Neuronal stem cell (in vitro differentiated cells): Measurements from ENCODE around the gene MALL.
"Not testable (repeated sequence)": the region's sequence is repeated elsewhere in the genome, so short reads cannot be mapped to it uniquely, and the experiment has no call there.

Experiments
- DNase-seq: peaks from one replicate; pipeline ENCODE4 v3.0.0-alpha.2; 2013; ENCODE audit warnings: low spot score
- H2AFZ ChIP-seq: one replicate; pipeline ENCODE4 v1.6.1; 2013; ENCODE audit warnings: mild to moderate bottlenecking, low read length, inconsistent platforms
- H2AK5ac ChIP-seq: 2 replicates; pipeline ENCODE4 v1.6.1; 2013; ENCODE audit warnings: low read depth, mild to moderate bottlenecking, inconsistent platforms, low read length, moderate library complexity, mixed read lengths
- H2BK120ac ChIP-seq: 2 replicates; pipeline ENCODE4 v1.6.1; 2013; ENCODE audit warnings: low read depth, mild to moderate bottlenecking, inconsistent platforms, low read length, moderate library complexity, mixed read lengths
- H2BK12ac ChIP-seq: one replicate; pipeline ENCODE4 v1.6.1; 2013; ENCODE audit warnings: low read length, inconsistent platforms
- H2BK15ac ChIP-seq: 2 replicates; pipeline ENCODE4 v1.6.1; 2013; ENCODE audit warnings: mild to moderate bottlenecking, low read length, inconsistent platforms, mixed read lengths
- H2BK5ac ChIP-seq: one replicate; pipeline ENCODE4 v1.6.1; 2013; ENCODE audit warnings: inconsistent platforms, mild to moderate bottlenecking, low read length, moderate library complexity
- H3K14ac ChIP-seq: one replicate; pipeline ENCODE4 v1.6.1; 2013; ENCODE audit warnings: low read length, inconsistent platforms
- H3K18ac ChIP-seq: 2 replicates; pipeline ENCODE4 v1.6.1; 2013; ENCODE audit warnings: low read length, inconsistent platforms
- H3K23ac ChIP-seq: 2 replicates; pipeline ENCODE4 v1.6.1; 2013; ENCODE audit warnings: low read depth, mild to moderate bottlenecking, mixed read lengths, low read length, inconsistent platforms; ENCODE audit not compliant: poor library complexity
- H3K27ac ChIP-seq: replicated peaks from 3 replicates; pipeline ENCODE4 v1.5.1; 2013; ENCODE audit warnings: low read length, inconsistent platforms
- H3K27me3 ChIP-seq, 3 experiments: 2 replicates each; pipeline ENCODE4 v1.6.1; 2013; ENCODE audit warnings: low read length in 3 of 3, mild to moderate bottlenecking in 2 of 3, inconsistent platforms in 1 of 3, low read depth in 1 of 3, mixed read lengths in 1 of 3, moderate library complexity in 1 of 3; ENCODE audit not compliant: control insufficient read depth in 3 of 3, insufficient read depth in 3 of 3
- H3K36me3 ChIP-seq, 2 donors: replicated peaks in 1 of 2; 2 replicates each; pipeline ENCODE4 v1.6.1; 2013; ENCODE audit warnings: low read length in 2 of 2; ENCODE audit not compliant: control insufficient read depth in 2 of 2, insufficient read depth in 2 of 2
- H3K4ac ChIP-seq: 2 replicates; pipeline ENCODE4 v1.6.1; 2013; ENCODE audit warnings: inconsistent platforms, mild to moderate bottlenecking, low read length, moderate library complexity
- H3K4me1 ChIP-seq, 2 donors: 1 replicate in 1 of 2; 2 replicates in 1 of 2; pipeline ENCODE4 v1.6.1; 2013; ENCODE audit warnings: low read length in 2 of 2, low read depth in 1 of 2; ENCODE audit not compliant: control insufficient read depth in 2 of 2, insufficient read depth in 1 of 2
- H3K4me2 ChIP-seq: one replicate; pipeline ENCODE4 v1.6.1; 2013; ENCODE audit warnings: mild to moderate bottlenecking, low read length, inconsistent platforms; ENCODE audit not compliant: insufficient read depth, poor library complexity, severe bottlenecking
- H3K4me3 ChIP-seq, 2 donors: 2 replicates each; pipeline ENCODE4 v1.5.1; 2013; ENCODE audit warnings: low read length in 2 of 2, mild to moderate bottlenecking in 2 of 2, inconsistent platforms in 1 of 2, moderate library complexity in 1 of 2
- H3K79me1 ChIP-seq: one replicate; pipeline ENCODE4 v1.6.1; 2013; ENCODE audit warnings: low read depth, mild to moderate bottlenecking, inconsistent platforms, low read length, moderate library complexity
- H3K9ac ChIP-seq: one replicate; pipeline ENCODE4 v1.6.1; 2013; ENCODE audit warnings: mild to moderate bottlenecking, low read depth, low read length, inconsistent platforms; ENCODE audit not compliant: poor library complexity
- H3K9me3 ChIP-seq, 2 donors: replicated peaks in 1 of 2; 2 replicates each; pipeline versions ENCODE3 to v1.6.1; 2013; ENCODE audit warnings: low read length in 2 of 2, mild to moderate bottlenecking in 2 of 2, inconsistent platforms in 1 of 2, low read depth in 1 of 2, mixed read lengths in 1 of 2, moderate library complexity in 1 of 2; ENCODE audit not compliant: control insufficient read depth in 2 of 2, insufficient read depth in 1 of 2
- H4K8ac ChIP-seq: one replicate; pipeline ENCODE4 v1.6.1; 2013; ENCODE audit warnings: low read depth, mild to moderate bottlenecking, inconsistent platforms, low read length, moderate library complexity
- H4K91ac ChIP-seq: one replicate; pipeline ENCODE4 v1.6.1; 2013; ENCODE audit warnings: low read length, low read depth, mild to moderate bottlenecking, inconsistent platforms; ENCODE audit not compliant: poor library complexity
- WGBS, 2 donors: extraction: QIAGEN DNeasy Blood & Tissue Kit; methylation state at CpG; one replicate each; pipeline ENCODE4 v1.1.7; 2013; ENCODE audit warnings: missing lambda C conversion rate in 2 of 2, mixed read lengths in 1 of 2; ENCODE audit not compliant: insufficient read length in 2 of 2, insufficient replicate concordance in 1 of 2; ENCODE audit errors: extremely low coverage in 2 of 2; 5-methylcytosine and 5-hydroxymethylcytosine counted together

Gene MALL

DNA sequence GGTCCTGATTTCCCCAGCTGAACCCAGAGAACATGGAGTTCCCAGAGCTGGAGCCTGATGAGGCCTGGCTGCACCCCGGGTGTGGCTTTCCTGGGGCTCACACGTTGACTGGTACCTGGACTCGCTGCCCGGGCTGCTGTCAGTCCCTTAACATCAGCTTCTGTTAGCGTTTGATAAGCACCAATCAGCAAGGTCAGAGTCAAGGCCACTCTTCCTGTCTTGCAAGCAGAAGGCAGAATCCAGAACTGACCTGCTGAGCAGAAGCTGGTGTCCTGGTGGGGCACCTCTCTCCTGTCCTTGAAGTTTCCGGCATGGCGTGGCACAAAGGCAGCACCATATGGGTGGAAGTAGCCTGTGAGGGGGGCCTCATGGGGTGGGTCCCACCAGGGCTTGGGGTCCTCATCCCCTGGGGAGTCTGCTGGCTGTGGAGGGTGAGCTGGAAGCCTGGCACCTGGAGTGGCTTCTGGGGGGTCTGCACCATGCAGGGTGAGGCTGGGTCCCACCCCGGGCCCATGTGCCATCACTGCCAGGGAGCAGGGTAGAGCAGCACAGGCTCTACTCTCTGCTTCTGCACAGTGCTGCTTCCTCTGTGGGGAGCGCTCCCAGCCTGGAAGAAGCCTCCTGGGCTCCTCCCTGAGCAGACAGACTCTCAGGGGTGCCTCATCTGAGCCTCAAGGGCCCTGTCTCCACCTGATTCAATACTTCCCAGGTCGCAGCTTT, 73.5 kb downstream of the MALL start:
- H3K23ac ChIP-seq, H2BK5ac ChIP-seq, H2AFZ ChIP-seq, H3K27ac ChIP-seq, H3K36me3 ChIP-seq, DNase-seq, H3K9ac ChIP-seq, H2BK12ac ChIP-seq, H3K9me3 ChIP-seq, H3K79me1 ChIP-seq, H2AK5ac ChIP-seq, H3K18ac ChIP-seq, H2BK15ac ChIP-seq, H4K8ac ChIP-seq, H3K4me2 ChIP-seq, H3K4me3 ChIP-seq, H3K4ac ChIP-seq, H3K27me3 ChIP-seq, H3K4me1 ChIP-seq, H3K14ac ChIP-seq, H2BK120ac ChIP-seq, H4K91ac ChIP-seq: not testable (repeated sequence)
- WGBS, 2 donors, result no CpG with 5 or more reads among the region's 10 CpGs

GRCh38 chr2:110037336-110037735, 78.3 kb downstream of the MALL start:
- H2BK12ac ChIP-seq, H3K4ac ChIP-seq, H3K4me3 ChIP-seq, H2AFZ ChIP-seq, H2BK120ac ChIP-seq, DNase-seq, H3K36me3 ChIP-seq, H3K18ac ChIP-seq, H3K9me3 ChIP-seq, H2AK5ac ChIP-seq, H3K9ac ChIP-seq, H3K4me2 ChIP-seq, H4K91ac ChIP-seq, H3K23ac ChIP-seq, H3K27ac ChIP-seq, H3K27me3 ChIP-seq, H3K4me1 ChIP-seq, H2BK15ac ChIP-seq, H2BK5ac ChIP-seq, H4K8ac ChIP-seq, H3K79me1 ChIP-seq, H3K14ac ChIP-seq: not testable (repeated sequence)
- WGBS, 2 donors, result no CpG with 5 or more reads among the region's 9 CpGs

DNA sequence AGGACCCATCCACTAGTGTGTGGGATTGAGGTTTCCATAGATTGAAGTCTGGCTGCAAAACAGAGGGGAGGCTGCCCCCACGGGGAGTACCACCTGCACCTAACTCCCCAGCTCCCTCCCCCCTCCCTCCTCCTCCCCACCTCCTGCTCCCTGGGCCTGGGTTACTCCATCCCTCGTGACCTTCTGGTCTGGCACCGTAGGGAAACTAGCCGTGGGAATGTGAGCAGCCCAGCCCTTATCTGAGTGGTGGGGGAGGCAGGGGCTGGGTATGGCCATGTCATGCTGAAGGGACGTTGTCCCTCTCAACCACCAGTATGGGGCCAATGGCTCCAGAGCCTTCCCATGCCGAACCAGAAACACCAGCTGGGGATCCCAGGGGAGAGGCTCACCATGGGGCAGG, 80.2 kb downstream of the MALL start:
- not testable (repeated sequence) for H3K4ac ChIP-seq, H3K9me3 ChIP-seq, H3K14ac ChIP-seq, H4K91ac ChIP-seq, H2BK5ac ChIP-seq, H3K18ac ChIP-seq, H3K4me1 ChIP-seq, H3K36me3 ChIP-seq, H2AFZ ChIP-seq, H3K27ac ChIP-seq, H2BK15ac ChIP-seq, H2AK5ac ChIP-seq, H2BK120ac ChIP-seq, H3K79me1 ChIP-seq, H3K4me2 ChIP-seq, DNase-seq, H4K8ac ChIP-seq, H2BK12ac ChIP-seq, H3K23ac ChIP-seq, H3K9ac ChIP-seq, H3K4me3 ChIP-seq, H3K27me3 ChIP-seq
- no CpG with 5 or more reads among the region's 6 CpGs for WGBS, 2 donors

DNA sequence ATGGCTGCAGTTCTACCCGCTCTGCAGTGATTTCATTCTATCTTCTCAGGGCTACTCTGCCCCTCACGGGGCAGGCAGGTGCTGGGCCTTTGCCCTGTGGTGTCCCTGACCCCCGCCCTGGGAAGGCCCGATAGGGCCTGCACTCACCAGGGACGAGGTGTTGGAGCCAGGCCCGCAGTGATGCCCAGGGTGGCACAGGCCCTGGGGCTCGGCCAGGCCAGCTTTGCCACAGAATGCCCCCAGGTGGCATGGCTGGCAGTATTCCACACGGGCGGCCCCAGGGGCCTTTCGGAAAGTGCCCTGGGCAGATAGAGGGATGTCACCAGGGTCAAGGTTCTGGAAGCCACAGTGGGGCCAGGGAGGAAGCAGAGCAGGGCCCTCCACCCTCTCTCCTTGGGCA, 80.7 kb downstream of the MALL start:
- H3K9ac ChIP-seq, H2BK120ac ChIP-seq, H4K91ac ChIP-seq, H3K27me3 ChIP-seq, H3K27ac ChIP-seq, H2AFZ ChIP-seq, H3K4me2 ChIP-seq, H3K14ac ChIP-seq, H3K4me3 ChIP-seq, H2BK5ac ChIP-seq, H3K18ac ChIP-seq, H3K36me3 ChIP-seq, H2BK12ac ChIP-seq, H3K9me3 ChIP-seq, H2AK5ac ChIP-seq, H3K4me1 ChIP-seq, H4K8ac ChIP-seq, H2BK15ac ChIP-seq, H3K79me1 ChIP-seq, H3K23ac ChIP-seq, H3K4ac ChIP-seq, DNase-seq: not testable (repeated sequence)
- no CpG with 5 or more reads among the region's 10 CpGs for WGBS, 2 donors
